NCI-H510A (cell line): ENCODE data around the gene SEMA3G.

Source experiments
- DNase-seq: peaks from one replicate; lab custom pipeline; 2025; lab: John Stamatoyannopoulos, UW

Gene SEMA3G

GRCh38 chr3:52453496-52454249, 8.8 kb upstream of the SEMA3G start, which contains the start of gene TNNC1:
Gene TNNC1, minus strand, starts transcription at chr3:52454041. Its CDS starts 26 bp downstream, at chr3:52454015.
- no peak for DNase-seq

- DNase-seq, result no peak
Observed at GRCh38 chr3:52452570-52453221, 7.8 kb upstream of the SEMA3G start.

- DNase-seq, result no peak
Observed at GRCh38 chr3:52452126-52452525, 7.2 kb upstream of the SEMA3G start.

GRCh38 chr3:52451237-52452083, 6.6 kb upstream of the SEMA3G start:
- no peak for DNase-seq

- DNase-seq, result no peak
Observed at GRCh38 chr3:52450489-52451236, 5.8 kb upstream of the SEMA3G start.

GRCh38 chr3:52447512-52448355, 2.8 kb upstream of the SEMA3G start:
- DNase-seq, result no peak

GRCh38 chr3:52446631-52447511, 2.0 kb upstream of the SEMA3G start:
- no peak for DNase-seq

GRCh38 chr3:52446042-52446441, 1.1 kb upstream of the SEMA3G start:
- DNase-seq, result no peak

- no peak for DNase-seq
Observed at GRCh38 chr3:52443791-52444687, 864 bp downstream of the SEMA3G start.

GRCh38 chr3:52443268-52443610, 1.7 kb downstream of the SEMA3G start:
- no peak for DNase-seq

- DNase-seq, result no peak
Observed at GRCh38 chr3:52442409-52443267, 2.3 kb downstream of the SEMA3G start.

- DNase-seq, result no peak
Observed at GRCh38 chr3:52441772-52442332, 3.1 kb downstream of the SEMA3G start.

- no peak for DNase-seq
Observed at GRCh38 chr3:52441091-52441771, 3.7 kb downstream of the SEMA3G start.

GRCh38 chr3:52440671-52441070, 4.2 kb downstream of the SEMA3G start:
- no peak for DNase-seq

GRCh38 chr3:52440249-52440551, 4.7 kb downstream of the SEMA3G start:
- no peak for DNase-seq

- DNase-seq, result no peak
Observed at GRCh38 chr3:52439426-52440248, 5.3 kb downstream of the SEMA3G start.
